ENCODE measurements around the gene OPRM1.
"Not testable (repeated sequence)": the region's sequence is repeated elsewhere in the genome, so short reads cannot be mapped to it uniquely, and the experiment has no call there.

OPRM1 gene

GRCh38 chr6:154236646-154237301 lies 197.7 kb downstream of the OPRM1 start:
- no peak overlapping the region for H3K4me3 ChIP-seq (ENCODE audit: low read depth, low read length)

DNA sequence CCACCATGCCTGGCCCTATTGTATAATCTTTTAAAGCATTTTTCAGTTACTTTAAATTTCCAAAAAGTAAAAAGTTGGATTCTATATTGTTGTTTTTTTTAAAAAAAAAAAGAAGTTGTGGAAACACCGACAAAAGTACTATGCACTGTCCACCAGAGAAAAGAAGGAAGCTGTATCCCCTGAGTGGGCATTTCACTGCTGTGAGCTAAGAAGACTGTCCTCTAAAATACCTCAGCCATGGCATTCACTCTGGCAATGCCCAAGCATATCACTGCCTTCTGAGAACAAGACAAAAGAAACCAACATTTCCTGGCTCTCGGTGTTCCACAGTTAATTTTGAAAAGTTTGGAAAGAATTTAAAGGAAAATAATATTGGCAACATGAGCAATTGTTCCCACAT lies 199.8 kb downstream of the OPRM1 start:
- no peak overlapping the region for H3K4me3 ChIP-seq (ENCODE audit: low read depth, low read length)

DNA sequence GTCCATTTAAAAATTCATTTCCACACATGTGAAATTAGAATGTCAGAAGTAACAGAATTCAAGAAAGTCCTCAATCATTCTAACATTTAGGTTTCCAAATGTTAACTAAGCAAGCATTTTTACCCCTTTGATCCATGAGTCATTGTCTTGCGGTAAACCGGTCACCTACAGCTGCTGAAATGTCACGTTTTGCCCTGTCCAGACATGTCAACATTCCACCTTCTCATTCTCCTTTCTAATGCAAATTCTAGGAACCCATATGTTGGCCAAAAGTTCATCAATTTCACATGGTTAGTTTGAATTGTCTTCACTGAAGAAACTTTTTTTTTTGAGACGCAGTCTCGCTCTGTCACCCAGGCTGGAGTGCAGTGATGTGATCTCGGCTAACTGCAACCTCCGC lies 200.4 kb downstream of the OPRM1 start:
- no peak overlapping the region for H3K4me3 ChIP-seq (ENCODE audit: low read depth, low read length)

- H3K4me3 ChIP-seq (ENCODE audit: low read depth, low read length), result not testable (repeated sequence)
These were observed 202.0 kb downstream of the OPRM1 start for GRCh38 chr6:154241061-154241460.

DNA sequence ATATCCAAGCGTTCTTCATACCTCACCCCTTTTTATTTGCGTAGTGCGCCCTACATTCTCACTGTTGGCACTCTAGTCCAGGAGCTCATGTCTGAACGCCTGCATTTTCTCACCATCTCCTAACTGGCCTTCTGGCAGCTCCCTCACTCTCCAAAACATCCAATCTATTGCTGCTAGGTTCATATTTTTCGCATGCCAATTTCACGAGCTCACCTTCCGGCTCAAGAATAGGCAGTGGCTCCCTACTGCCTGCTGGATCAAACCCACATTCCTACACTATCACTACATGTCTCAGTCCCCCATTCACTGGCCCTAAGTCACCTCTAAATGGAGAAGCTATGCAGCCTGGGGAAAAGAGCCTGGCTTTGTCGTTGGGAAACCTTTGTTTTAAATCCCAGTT lies 202.5 kb downstream of the OPRM1 start:
- H3K4me3 ChIP-seq (ENCODE audit: low read depth, low read length), result no peak overlapping the region

- no peak overlapping the region for H3K4me3 ChIP-seq (ENCODE audit: low read depth, low read length)
These were observed 203.7 kb downstream of the OPRM1 start for GRCh38 chr6:154242617-154243357.

DNA sequence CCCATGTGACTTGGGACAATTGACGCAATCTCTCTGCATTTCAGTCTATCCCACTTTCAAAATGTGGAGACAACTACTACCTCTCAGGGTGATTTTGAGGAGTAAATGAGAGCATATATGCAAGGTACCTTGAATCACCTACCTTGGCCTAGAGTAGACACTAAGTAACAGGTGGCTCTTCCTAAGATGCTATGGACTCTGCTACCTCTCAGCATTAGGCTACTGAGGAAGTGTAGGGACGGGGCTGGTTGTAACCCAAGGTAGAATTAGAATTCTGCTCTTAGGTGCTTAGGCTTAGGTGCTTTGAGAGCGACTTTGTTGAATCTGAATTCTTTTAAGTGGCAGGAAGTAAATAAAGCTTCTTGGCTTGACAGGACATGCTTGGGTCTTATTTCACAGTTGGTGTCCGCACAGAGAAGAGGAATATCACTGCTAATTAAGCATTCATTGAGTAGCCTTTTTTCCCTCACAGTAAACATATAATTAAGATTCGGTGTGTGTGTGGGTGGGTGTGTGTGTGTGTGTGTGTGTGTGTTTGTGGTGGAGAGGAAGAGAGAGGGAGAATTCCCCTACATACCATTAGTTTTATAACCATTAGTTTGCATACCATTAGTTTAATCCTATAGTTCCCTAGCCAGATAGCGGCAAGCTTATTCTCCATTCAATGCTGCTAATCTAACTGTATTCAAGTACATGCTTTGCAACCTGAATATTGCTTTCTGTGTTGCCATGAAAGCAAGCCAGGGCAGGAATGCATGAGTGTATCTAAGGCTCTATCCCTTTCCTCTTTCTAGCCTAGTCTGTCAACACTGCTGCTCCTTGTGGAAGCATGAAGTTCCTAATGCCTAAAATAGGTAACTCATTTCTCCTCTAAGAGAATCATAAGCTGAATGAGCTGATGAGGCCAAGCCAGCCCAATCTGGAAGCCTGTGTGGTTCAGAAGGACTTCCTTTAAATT lies 205.0 kb downstream of the OPRM1 start:
- no peak overlapping the region for H3K4me3 ChIP-seq (ENCODE audit: low read depth, low read length)

DNA sequence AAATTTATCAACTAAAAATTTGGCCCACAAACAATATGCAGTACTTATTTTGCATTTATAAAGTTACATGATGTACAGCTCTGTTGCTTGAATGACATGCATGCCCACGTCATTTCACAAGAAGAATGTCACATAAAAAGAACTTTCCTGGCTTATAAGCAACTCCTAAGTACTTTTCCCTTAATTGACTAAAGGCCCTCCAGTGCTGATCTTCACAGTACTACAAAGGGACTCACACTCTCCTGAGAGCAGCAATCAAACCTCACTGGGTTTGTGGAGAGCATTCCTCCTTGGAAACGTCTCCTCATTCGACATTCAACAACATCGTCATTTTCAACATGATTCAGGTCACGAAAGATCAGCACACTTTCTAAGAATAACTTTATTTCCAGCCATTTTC lies 206.5 kb downstream of the OPRM1 start:
- H3K4me3 ChIP-seq (ENCODE audit: low read depth, low read length), result no peak overlapping the region

- H3K4me3 ChIP-seq (ENCODE audit: low read depth, low read length), result no peak overlapping the region
These were observed 207.7 kb downstream of the OPRM1 start for GRCh38 chr6:154246723-154247118.

DNA sequence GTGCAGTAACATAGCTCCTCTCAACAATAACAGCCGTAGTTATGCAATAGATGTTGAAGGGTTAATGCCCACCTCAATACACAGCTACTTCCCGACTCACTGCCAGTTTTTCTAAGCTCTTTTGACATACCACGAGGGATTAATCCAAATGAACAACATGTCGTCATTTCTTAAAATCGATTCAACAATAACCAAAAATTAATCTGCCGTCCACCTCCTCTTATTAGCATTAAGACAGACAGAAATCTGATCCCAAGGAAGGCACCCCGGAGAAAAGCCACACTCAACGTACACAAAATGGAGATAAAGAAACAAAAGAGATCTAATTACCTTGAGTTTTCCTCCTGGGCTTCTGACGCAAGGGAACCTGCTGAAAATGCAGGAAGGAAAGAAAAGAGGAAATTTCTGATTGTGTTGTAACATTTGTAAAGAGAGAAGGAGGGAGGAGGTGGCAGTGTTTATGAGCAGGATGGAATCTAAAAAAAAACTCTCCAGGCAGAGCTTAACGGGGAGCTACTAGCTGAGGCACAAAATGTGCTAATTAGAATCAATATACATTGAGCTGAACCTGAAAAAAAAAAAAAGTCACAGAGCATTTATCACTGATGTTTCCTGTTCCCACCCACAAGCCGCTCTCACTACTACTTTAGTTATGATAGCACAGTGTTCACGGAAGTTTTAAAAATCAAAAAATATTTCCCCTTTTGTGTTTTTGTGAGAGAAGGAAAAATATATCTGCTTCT lies 208.2 kb downstream of the OPRM1 start:
- H3K4me3 ChIP-seq (ENCODE audit: low read depth, low read length), result peak overlapping the region; percentile 14

GRCh38 chr6:154249499-154250298 lies 210.7 kb downstream of the OPRM1 start:
- no peak overlapping the region for H3K4me3 ChIP-seq (ENCODE audit: low read depth, low read length)

DNA sequence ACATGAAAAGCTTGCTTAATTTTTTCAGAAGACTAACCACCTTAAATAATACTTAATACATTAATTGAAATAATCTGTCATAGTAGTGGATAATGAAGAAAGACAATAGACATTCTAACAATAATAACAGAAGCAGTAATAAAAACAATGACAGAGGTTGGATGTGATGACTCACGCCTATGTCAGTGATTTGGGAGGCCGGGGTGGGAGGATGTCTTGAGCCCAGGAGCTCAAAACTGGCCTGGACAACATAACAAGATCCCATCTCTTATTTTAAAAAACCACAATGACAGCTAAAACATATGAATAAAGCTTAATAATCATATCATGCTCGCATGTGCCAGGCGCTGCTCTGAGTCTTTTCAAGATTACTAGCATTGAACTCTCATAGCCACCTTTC lies 212.1 kb downstream of the OPRM1 start:
- no peak overlapping the region for H3K4me3 ChIP-seq (ENCODE audit: low read depth, low read length)

GRCh38 chr6:154252678-154253077 lies 213.6 kb downstream of the OPRM1 start:
- no peak overlapping the region for H3K4me3 ChIP-seq (ENCODE audit: low read depth, low read length)

DNA sequence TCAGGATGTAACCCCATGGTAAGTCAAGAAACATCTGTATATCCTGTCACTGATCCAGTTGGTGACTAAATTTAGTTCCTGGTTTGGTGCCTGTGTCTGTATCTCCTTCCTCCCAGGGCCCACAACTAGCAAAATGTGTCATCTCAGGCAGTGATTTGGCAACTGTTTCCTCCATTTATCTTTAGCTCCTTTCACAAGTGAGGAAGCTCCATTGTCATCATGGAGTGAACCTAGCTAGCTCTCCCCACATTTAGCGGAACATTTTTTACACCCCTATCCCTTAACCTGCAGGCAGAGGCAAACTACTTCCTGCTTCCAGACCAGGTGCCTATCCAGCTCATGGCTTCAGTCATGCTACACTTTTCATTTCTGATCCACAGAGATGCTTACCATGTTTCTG lies 218.0 kb downstream of the OPRM1 start:
- no peak overlapping the region for H3K4me3 ChIP-seq (ENCODE audit: low read depth, low read length)

GRCh38 chr6:154258064-154258757 lies 219.2 kb downstream of the OPRM1 start:
- H3K4me3 ChIP-seq (ENCODE audit: low read depth, low read length), result no peak overlapping the region

DNA sequence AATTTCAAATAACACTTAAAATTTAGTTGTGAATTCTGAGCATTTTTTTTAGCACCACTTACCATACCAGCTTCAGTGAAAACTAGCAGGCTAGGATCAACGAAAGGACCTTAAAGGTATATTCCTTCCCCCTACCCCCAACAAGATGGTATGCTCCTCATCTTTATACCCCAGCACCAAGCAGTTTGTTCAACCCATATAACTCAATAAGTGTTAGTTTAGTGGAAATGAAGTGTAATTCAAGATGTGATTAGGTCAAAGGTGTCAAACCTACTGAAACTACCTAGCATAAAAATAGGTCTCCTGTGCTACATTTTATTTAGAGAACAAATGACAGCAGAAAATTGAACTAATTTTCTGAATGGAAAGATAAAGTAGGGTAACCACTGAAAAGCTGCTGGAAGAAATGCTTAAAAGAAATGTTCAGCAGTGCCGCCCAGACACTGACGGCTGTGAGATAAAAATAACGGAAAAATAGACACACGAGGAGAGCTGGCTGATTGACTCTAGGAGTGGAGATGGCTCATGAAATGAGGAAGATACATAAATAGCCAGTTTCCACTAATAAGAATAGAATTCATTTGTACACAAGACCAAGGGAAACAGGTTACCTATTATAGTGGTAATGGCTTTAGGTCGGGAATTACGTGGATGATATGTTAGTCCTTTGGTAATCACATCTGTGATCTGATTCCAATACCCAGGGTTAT lies 222.8 kb downstream of the OPRM1 start:
- H3K4me3 ChIP-seq (ENCODE audit: low read depth, low read length), result no peak overlapping the region

DNA sequence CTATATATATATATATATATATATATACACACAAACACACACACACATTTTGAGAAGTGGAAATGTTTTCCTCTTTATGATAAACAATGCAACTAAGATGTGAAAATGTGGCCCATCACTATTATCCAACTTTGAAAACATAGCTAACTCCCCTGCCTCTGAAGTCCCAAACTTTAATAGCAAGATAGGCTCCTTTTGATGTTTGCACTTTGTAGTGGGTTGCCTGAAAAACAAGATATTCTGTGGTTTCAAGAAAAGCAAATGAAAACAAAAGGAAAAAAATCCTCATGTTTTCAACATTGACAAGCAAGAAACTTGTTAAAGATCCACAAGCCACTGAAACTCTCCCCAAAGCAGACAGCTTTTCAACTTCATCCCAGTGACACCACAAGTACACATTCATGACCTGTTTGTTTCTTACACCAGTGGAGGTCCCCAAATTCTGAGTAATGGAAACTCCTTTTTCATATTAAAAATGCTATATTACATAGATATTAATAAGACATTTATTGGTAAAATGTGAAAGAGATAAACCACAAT lies 227.6 kb downstream of the OPRM1 start:
- H3K4me3 ChIP-seq (ENCODE audit: low read depth, low read length), result no peak overlapping the region

GRCh38 chr6:154267508-154268106 lies 228.6 kb downstream of the OPRM1 start:
- H3K4me3 ChIP-seq (ENCODE audit: low read depth, low read length), result no peak overlapping the region

Measured in iPS-11a (cell line).